A673 (cell line): ENCODE measurements around the gene SYNE1.

Experiments used
- CTCF ChIP-seq: fragments of 300-800, 200-600 bp; sonication (generic); conservative IDR thresholded peaks from 2 replicates; pipeline ENCODE4 v1.5.1; 2017; ENCODE audit warnings: low read depth, mild to moderate bottlenecking, antibody characterized with exemption, low read length, moderate library complexity, mixed read lengths
- EZH2 ChIP-seq: fragments of 200-600 bp; sonication (generic); IDR thresholded peaks from 2 replicates; pipeline ENCODE4 v1.6.1; 2017; ENCODE audit warnings: borderline replicate concordance, low read depth, mild to moderate bottlenecking, mixed read lengths, antibody characterized with exemption, low read length; ENCODE audit not compliant: poor library complexity, severe bottlenecking

- TF ChIP-seq EZH2, result no peak
- TF ChIP-seq CTCF, result no peak
Observed at GRCh38 chr6:152273638-152274037, 363.5 kb downstream of the SYNE1 start.
